SH-SY5Y (cell line): Measurements from ENCODE around the gene MAJIN.

Source experiments
- GATA2 ChIP-seq: IDR thresholded peaks from 2 replicates; pipeline ENCODE4 v1.6.1; 2011; ENCODE audit warnings: mild to moderate bottlenecking, low read depth, low read length
- GATA3 ChIP-seq: IDR thresholded peaks from 2 replicates; pipeline ENCODE4 v1.6.1; 2011; ENCODE audit warnings: low read depth, mild to moderate bottlenecking, low read length, moderate library complexity

The MAJIN gene

GRCh38 chr11:64971421-64972233, at the start of gene MAJIN:
Gene MAJIN (minus strand): TSS chr11:64972108. CDS start chr11:64959405, 12,703 bp downstream.
- TF ChIP-seq GATA2 (no peak), GATA3 (no peak)

- TF ChIP-seq GATA2 (no peak), GATA3 (no peak)
These were observed 49.6 kb upstream of the MAJIN start for GRCh38 chr11:65021509-65021908.

- TF ChIP-seq GATA2 (no peak), GATA3 (no peak)
These were observed 49.1 kb upstream of the MAJIN start for GRCh38 chr11:65021003-65021402.

DNA sequence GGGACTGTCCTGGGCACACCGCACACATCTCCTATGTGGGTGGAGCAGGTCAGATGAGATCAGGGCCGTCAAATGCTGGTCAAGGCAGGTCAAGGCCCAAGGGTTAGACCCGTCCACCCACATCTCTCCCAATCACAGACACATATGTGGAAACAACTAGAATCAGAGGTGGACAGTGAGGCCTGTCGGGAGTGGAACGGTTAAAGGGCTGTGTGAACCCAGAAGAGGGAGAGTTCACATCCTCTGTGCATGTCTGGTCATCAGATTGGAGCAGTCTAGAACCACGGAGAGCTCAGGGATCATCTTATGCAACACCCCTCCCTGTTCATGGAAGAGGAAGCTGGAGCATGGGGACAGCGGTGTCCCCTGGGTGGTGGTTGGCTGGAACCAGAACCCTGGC, 47.9 kb upstream of the MAJIN start:
- TF ChIP-seq GATA2 (no peak), GATA3 (no peak)

DNA sequence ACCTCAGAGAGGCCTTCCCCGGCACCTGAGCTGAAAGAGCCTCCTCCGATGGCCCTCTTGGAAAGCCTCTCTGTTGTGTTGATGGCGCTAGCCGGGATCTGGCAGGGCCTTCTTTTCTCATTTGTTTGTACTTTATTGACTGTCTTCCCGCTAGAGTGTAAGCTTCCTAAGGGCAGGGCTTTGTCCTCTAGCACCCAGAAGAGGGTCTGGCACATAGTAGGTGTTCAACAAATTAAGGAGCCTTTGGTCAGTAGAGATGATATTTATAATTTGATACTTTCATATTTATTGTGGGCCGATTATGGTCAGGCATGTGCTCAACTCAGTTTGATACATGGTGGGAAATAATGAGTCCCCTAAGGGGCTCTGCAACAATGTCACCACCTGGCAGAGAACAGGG, 46.0 kb upstream of the MAJIN start:
- TF ChIP-seq GATA3, result no peak
- no peak for TF ChIP-seq GATA2

DNA sequence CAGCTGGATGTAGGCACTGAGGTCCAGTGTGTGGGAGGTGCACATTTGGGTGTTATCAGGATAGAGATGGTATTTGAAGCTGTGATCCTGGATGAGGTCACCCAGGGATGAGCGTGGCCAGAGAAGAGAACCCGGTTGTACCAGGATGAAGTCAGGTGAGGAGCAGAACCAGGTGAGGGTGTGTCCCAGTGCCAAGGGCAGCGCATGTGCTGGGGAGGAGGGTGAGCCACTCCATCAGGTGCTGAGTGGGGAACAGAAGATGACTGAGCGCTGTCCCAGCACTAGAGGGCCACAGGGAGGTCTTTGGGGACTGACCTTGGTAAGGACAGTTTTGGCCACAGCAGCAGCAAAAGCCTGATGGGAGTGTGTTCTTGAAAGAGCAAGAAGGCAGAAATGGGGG, 44.8 kb upstream of the MAJIN start:
- no peak for TF ChIP-seq GATA3
- no peak for TF ChIP-seq GATA2

DNA sequence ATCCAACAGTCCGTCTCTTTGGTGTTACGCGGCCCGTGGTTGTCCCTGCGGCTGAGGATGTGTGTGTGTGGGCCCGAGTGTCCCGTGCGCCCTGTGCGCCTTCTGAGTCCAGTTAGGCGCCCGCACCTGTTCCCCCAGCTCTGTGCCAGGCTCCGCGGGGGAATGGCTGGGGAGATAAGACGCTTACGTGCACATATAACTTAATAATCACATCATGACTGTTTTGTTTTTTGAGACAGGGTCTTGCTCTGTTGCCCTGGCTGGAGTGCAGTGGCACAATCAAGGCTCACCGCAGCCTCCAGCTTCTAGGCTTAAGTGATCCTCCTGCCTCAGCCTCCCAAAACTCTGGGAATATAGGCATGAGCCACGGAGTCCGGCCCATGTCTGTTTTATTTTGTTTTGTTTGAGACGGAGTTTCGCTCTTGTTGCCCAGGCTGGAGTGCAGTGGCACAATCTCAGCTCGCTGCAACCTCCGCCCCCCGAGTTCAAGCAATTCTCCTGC, 42.9 kb upstream of the MAJIN start:
- no peak for TF ChIP-seq GATA3
- TF ChIP-seq GATA2, result peak; percentile 23; the same call in 1 of the 2 replicates

DNA sequence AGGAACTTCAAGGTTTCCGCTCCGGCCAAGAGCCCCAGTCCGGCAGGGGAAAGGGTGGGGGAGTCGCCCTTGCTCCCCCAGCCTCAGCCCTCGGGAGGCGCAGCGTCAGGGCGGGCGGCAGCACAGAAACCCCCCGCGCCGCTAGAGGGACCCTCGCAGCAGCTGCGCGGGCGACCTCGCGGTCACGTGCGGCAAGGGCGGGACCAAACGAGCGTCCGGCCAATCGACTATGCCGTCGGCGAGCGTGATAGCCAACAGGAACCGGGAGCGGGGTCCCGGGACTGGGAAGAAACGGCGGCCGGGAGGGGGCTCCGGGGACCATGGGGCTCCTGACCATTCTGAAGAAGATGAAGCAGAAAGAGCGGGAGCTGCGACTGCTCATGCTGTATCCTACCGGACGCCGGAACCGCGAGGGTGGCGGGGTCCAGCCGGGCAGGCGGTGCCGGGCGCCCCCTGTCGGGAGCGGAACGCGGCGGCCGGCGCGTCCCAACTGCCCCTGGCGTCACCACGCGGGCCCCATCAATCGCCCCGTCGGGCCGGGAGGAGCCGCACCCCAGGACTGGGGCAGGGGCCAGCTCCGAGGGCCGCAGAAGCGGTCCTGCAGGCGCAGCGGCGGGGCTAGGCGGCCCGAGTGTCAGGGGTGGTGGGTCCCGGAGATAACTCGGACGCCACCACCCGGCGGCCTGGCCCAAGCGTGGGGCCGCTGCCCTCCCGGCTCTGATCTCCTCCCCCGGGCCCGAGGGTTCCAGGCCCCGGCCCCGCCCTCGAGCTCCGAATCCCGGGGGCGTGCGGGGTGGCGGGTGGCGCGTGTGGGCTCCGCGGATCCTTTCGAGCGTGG, 42.2 kb upstream of the MAJIN start, which contains the start of gene ARL2:
Gene ARL2, plus strand, starts transcription at position 273 of the 838 bp plus-strand sequence. Its CDS starts 48 bp downstream, at position 321.
- TF ChIP-seq GATA2 (no peak), GATA3 (no peak)

GRCh38 chr11:65013130-65013887, 41.4 kb upstream of the MAJIN start:
- TF ChIP-seq GATA3 (no peak), GATA2 (no peak)

DNA sequence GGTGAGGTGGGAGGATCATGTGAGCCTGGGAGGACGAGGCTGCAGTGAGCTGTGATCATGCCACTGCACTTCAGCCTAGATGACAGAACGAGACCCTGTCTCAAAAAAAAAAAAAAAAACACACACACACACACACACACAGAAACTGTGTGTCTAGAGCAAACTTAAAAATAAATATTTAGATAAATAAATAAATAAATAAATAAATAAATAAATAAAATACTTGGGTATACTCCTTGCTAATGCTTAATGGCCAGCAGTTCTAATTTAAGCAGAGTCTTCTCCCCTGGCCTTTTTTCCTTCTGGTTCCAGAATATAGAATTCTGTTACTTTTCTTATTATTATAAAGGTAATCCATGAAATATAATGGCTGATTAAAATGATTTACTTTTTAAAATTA, 37.0 kb upstream of the MAJIN start:
- TF ChIP-seq GATA3 (no peak), GATA2 (no peak)

DNA sequence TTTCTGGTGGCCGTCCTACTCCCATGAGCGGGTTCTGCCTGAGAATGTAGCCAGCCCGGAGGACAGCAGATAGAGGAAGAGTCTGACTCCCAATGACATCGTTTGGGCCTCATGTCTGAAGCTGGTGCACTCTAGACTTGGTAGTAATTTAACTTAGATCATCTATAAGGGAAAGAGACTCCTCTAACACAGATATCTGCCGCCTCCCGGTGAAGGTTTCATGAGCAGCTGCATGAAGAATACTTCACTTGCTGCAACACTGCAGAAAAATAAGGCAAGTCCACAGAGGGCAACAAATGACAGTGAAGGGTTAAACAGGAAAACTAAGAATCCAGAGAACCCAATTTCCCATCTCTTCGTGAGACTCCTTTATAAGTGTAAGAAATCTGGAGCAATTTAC, 36.1 kb upstream of the MAJIN start:
- no peak for TF ChIP-seq GATA3
- no peak for TF ChIP-seq GATA2

- TF ChIP-seq GATA3, result no peak
- no peak for TF ChIP-seq GATA2
These were observed 31.4 kb upstream of the MAJIN start for GRCh38 chr11:65003282-65003681.

GRCh38 chr11:65002706-65003105, 30.8 kb upstream of the MAJIN start:
- TF ChIP-seq GATA3 (no peak), GATA2 (no peak)

DNA sequence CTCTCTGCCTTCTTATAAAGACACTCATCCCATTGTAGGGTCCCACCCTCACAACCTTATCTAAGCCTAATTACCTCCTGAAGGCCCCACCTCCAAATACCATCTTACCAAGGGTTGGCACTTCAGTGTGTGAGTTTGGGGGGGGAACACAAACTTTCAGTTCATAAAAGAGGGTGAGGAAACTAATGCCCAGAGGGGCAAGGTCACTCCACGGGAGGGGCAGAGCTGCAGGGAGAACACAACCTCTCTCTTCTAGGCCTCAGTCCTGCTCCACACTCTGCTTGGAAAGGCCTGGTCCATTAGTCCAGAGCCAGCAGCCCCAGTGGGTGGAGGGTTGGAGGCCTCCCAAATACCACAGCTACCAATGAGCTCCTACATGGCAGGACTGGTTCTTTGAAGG, 27.6 kb upstream of the MAJIN start:
- no peak for TF ChIP-seq GATA2
- no peak for TF ChIP-seq GATA3

GRCh38 chr11:64998690-64999431, 27.0 kb upstream of the MAJIN start:
- TF ChIP-seq GATA3 (no peak), GATA2 (no peak)
